Breast epithelium (tissue), 3 donors: ENCODE results near the gene DISP3.

Experiments
- CTCF ChIP-seq, 3 donors: fragments of 450-650 bp; IDR thresholded peaks; one replicate each; pipeline ENCODE4 v1.5.1; 2016 to 2017; ENCODE audit warnings: antibody characterized with exemption in 3 of 3, mild to moderate bottlenecking in 3 of 3, moderate library complexity in 3 of 3
- POLR2AphosphoS5 ChIP-seq, 3 donors: sonication (generic); formaldehyde crosslinking; IDR thresholded peaks; one replicate each; pipeline ENCODE4 v1.6.1; 2017; ENCODE audit warnings: antibody characterized with exemption in 3 of 3

- TF ChIP-seq CTCF (IDR thresholded peaks at IDR 0.05): no peak
- no peak for TF ChIP-seq POLR2AphosphoS5 (IDR thresholded peaks at IDR 0.05)
Measured at GRCh38 chr1:11546456-11546855, 67.5 kb downstream of the DISP3 start.
